ENCODE results near the gene AK8. TPM values are rescaled to one million over a fixed set of nuclear protein-coding genes. Genes with fewer than 3 reads are reported as not detected.

The AK8 gene
- total and polyA plus RNA-seq, 9 of the 15 experiments (the other 6 are each of a cell fraction or from before 2014, with no cell fraction given) = 0.06 to 0.37 TPM; not detected in 7

DNA sequence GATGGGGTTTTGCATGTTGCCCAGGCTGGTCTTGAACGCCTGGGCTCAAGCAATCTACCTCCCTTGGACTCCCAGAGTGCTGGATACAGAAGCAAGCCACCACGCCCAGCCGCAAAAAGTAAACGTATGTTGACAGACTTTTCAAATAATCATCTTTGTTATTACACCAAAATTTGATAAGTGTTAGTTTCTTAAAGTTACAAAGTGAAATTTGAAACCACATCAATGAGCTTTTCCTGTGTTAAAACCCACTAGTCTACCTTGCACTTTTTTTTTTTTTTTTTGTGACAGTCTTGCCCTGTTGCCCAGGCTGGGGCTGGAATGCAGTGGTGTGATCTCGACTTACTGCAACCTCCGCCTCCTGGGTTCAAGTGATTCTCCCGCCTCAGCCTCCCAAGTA is 30.6 kb upstream of the AK8 start (continued):
- TF ChIP-seq TGIF2 (CRISPR knock-in tag; IDR thresholded peaks at IDR 0.05) (no peak), PRMT5 (CRISPR knock-in tag; IDR thresholded peaks at IDR 0.05) (no peak)

DNA sequence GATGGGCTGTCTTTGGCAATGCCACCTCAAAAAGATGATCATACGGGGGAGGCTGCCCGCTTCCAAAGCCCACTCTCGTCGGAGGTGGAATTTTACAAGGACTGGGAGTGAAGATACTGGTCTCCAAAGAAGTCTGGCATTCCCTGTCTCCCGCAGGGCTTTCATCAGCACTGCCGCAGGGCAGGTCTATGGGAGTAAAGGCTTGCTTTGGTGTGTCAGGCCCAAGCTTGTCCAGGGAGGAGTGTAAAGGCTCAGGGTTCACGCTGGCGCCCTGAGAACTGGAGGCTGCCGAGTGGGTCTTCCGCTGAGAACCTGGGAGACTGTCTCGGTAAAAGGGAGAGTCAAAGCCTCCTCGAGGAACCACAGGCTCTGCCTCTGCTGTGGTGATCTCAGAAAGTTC is 27.6 kb upstream of the AK8 start:
- Histone ChIP-seq H2AFZ (ENCODE audit: low read depth, low read length) (no peak overlapping the region), H3K36me3 (ENCODE audit: control insufficient read depth, insufficient read depth, low read length) (peaks cover 38% of the 10 kb centered on the region; the same call in 2 of the 3 replicates), H3K27ac (ENCODE audit: extremely low read depth, low read depth, low read length) (no peak overlapping the region), H3K79me2 (ENCODE audit: control insufficient read depth, insufficient read depth, low read length) (no peaks in the 10 kb centered on the region), H3K4me1 (replicated peaks in 1 of 2; ENCODE audit: control insufficient read depth in 2 of 2, insufficient read depth in 2 of 2, low read length in 2 of 2) (no peaks in the 10 kb centered on the region), H4K20me1 (replicated peaks; ENCODE audit: control insufficient read depth, insufficient read depth, low read length) (0 out of 2 replicates have a peak, but pooled peaks cover 7% of the 10 kb centered on the region), H3K27me3 (ENCODE audit: control insufficient read depth in 2 of 2, insufficient read depth in 2 of 2, low read length in 2 of 2) (no peaks in the 10 kb centered on the region), H3K9me1 (ENCODE audit: control insufficient read depth, insufficient read depth, low read length) (no peaks in the 10 kb centered on the region), H3K4me3 (no peak overlapping the region), H3K4me2 (ENCODE audit: insufficient read depth, low read length) (no peak overlapping the region), H3K9me3 (replicated peaks; ENCODE audit: control insufficient read depth, insufficient read depth, low read depth, low read length) (no peaks in the 10 kb centered on the region), H3K9ac (ENCODE audit: insufficient read depth in 1 of 2, low read depth in 2 of 2, low read length in 2 of 2) (0 out of 4 replicates have a peak overlapping the region, but pooled peaks of 1 of the 2 experiments have one; percentile 30)
- FAIRE-seq (no peak), DNase-seq (ENCODE audit: extremely low read depth in 1 of 4, low spot score in 3 of 4) (no peak), ATAC-seq (no peak)
- WGBS (ENCODE audit: insufficient coverage, low coverage, missing lambda C conversion rate) = 87% methylated on average over 11 of the region's 12 CpGs
- ChIA-PET POLR2A (interaction anchor here (0.6 kb wide), 1 partner anchor 45 kb away, joined by 3 read pairs; no protein-coding TSS in a partner anchor), CTCF (ENCODE audit: low intra/inter-chr PET ratio) (no interaction called here)
- BruUV-seq (replicated peaks) = no TSS peak
- in situ Hi-C loops (cut with MboI) (no loop called here), intact Hi-C loops (cut with micrococcal nuclease) (loop anchor here (10.0 kb wide), 1 partner anchor 69 kb away; the partner anchor contains the start of gene GFI1B)
- TF ChIP-seq ZNF282 (CRISPR knock-in tag; IDR thresholded peaks at IDR 0.05) (no peak), NFYB (IDR thresholded peaks at IDR 0.05; ENCODE audit: extremely low read depth, insufficient read length) (no peak), SREBF1 (IDR thresholded peaks at IDR 0.05; ENCODE audit: borderline replicate concordance, low read depth, low read length) (no peak), DMBX1 (CRISPR knock-in tag; IDR thresholded peaks at IDR 0.05; ENCODE audit: borderline replicate concordance) (no peak), ZNF140 (CRISPR knock-in tag; IDR thresholded peaks at IDR 0.05) (no peak), RUNX1 (IDR thresholded peaks at IDR 0.05; ENCODE audit: low read depth) (no peak), ZNF589 (CRISPR knock-in tag; IDR thresholded peaks at IDR 0.05; ENCODE audit: low read depth) (no peak), C11orf30 (IDR thresholded peaks at IDR 0.05; ENCODE audit: low read depth) (no peak), ZBTB1 (CRISPR knock-in tag; IDR thresholded peaks at IDR 0.05; ENCODE audit: borderline replicate concordance, low read depth) (no peak), ZNF354B (CRISPR knock-in tag; IDR thresholded peaks at IDR 0.05) (no peak), ZKSCAN3 (CRISPR knock-in tag; IDR thresholded peaks at IDR 0.05) (no peak), SLC30A9 (CRISPR knock-in tag; IDR thresholded peaks at IDR 0.05) (no peak), MEF2A (IDR thresholded peaks at IDR 0.05; ENCODE audit: control insufficient read depth, low read depth, low read length) (no peak)
- TF ChIP-seq, protein P1, sequence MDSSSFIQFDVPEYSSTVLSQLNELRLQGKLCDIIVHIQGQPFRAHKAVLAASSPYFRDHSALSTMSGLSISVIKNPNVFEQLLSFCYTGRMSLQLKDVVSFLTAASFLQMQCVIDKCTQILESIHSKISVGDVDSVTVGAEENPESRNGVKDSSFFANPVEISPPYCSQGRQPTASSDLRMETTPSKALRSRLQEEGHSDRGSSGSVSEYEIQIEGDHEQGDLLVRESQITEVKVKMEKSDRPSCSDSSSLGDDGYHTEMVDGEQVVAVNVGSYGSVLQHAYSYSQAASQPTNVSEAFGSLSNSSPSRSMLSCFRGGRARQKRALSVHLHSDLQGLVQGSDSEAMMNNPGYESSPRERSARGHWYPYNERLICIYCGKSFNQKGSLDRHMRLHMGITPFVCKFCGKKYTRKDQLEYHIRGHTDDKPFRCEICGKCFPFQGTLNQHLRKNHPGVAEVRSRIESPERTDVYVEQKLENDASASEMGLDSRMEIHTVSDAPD (CRISPR knock-in tag; IDR thresholded peaks at IDR 0.05) = no peak
- TF ChIP-seq, protein P2, sequence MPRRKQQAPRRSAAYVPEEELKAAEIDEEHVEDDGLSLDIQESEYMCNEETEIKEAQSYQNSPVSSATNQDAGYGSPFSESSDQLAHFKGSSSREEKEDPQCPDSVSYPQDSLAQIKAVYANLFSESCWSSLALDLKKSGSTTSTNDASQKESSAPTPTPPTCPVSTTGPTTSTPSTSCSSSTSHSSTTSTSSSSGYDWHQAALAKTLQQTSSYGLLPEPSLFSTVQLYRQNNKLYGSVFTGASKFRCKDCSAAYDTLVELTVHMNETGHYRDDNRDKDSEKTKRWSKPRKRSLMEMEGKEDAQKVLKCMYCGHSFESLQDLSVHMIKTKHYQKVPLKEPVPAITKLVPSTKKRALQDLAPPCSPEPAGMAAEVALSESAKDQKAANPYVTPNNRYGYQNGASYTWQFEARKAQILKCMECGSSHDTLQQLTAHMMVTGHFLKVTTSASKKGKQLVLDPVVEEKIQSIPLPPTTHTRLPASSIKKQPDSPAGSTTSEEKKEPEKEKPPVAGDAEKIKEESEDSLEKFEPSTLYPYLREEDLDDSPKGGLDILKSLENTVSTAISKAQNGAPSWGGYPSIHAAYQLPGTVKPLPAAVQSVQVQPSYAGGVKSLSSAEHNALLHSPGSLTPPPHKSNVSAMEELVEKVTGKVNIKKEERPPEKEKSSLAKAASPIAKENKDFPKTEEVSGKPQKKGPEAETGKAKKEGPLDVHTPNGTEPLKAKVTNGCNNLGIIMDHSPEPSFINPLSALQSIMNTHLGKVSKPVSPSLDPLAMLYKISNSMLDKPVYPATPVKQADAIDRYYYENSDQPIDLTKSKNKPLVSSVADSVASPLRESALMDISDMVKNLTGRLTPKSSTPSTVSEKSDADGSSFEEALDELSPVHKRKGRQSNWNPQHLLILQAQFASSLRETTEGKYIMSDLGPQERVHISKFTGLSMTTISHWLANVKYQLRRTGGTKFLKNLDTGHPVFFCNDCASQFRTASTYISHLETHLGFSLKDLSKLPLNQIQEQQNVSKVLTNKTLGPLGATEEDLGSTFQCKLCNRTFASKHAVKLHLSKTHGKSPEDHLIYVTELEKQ (CRISPR knock-in tag; IDR thresholded peaks at IDR 0.05) = no peak

Measured in K562 (cell line).